ENCODE measurements around the gene MAFF. TPM values are rescaled to one million over a fixed set of nuclear protein-coding genes. Genes with fewer than 3 reads are reported as not detected.
"Not testable (repeated sequence)": the region's sequence is repeated elsewhere in the genome, so short reads cannot be mapped to it uniquely, and the experiment has no call there.

Gene MAFF
- total and polyA plus RNA-seq, 2 donors from 2014 or later: 2.2 to 23.4 TPM

- no peaks in the 10 kb centered on the region for H3K36me3 ChIP-seq (ENCODE audit: control insufficient read depth in 2 of 3, insufficient read depth in 3 of 3, low read length in 3 of 3)
- intact Hi-C loops (cut with DNase I): no loop called here
- no peaks in the 10 kb centered on the region for H3K27me3 ChIP-seq (ENCODE audit: control insufficient read depth, insufficient read depth, low read length)
- no peaks in the 10 kb centered on the region for H3K9me3 ChIP-seq (ENCODE audit: control insufficient read depth in 2 of 3, insufficient read depth in 1 of 3, low read length in 3 of 3)
- peak overlapping the region in 1 of 3 donors; percentile 34 for H3K9ac ChIP-seq (ENCODE audit: low read length in 3 of 3)
- DNase-seq: peak in 2 of 5 donors; percentile 33 to 70
- no peak overlapping the region for H3K4me3 ChIP-seq (ENCODE audit: low read length in 3 of 3)
- TF ChIP-seq CTCF (IDR thresholded peaks at IDR 0.05; ENCODE audit: borderline replicate concordance, extremely low read depth, insufficient read depth): no peak
- peaks cover 0 to 38% (median 13%) of the 10 kb centered on the region in 3 donors for H3K4me1 ChIP-seq (ENCODE audit: control insufficient read depth in 2 of 3, insufficient read depth in 2 of 3, low read depth in 1 of 3, low read length in 3 of 3)
- no peak for FAIRE-seq
- H3K27ac ChIP-seq (ENCODE audit: low read depth in 2 of 2, low read length in 2 of 2): peak overlapping the region; percentile 16 to 67
Measured at GRCh38 chr22:38177926-38178604, 23.7 kb upstream of the MAFF start.

GRCh38 chr22:38178605-38178937 lies 23.2 kb upstream of the MAFF start:
- H3K36me3 ChIP-seq (ENCODE audit: control insufficient read depth in 2 of 3, insufficient read depth in 3 of 3, low read length in 3 of 3); H3K27me3 ChIP-seq (ENCODE audit: control insufficient read depth, insufficient read depth, low read length); H3K4me3 ChIP-seq (ENCODE audit: low read length in 3 of 3); H3K9me3 ChIP-seq (ENCODE audit: control insufficient read depth in 2 of 3, insufficient read depth in 1 of 3, low read length in 3 of 3); H3K9ac ChIP-seq (ENCODE audit: low read length in 3 of 3); intact Hi-C loops (cut with DNase I); FAIRE-seq: not testable (repeated sequence)
- Histone ChIP-seq H3K27ac (ENCODE audit: low read depth in 2 of 2, low read length in 2 of 2) (peak overlapping the region in 1 of 2 donors; percentile 67), H3K4me1 (ENCODE audit: control insufficient read depth in 2 of 3, insufficient read depth in 2 of 3, low read depth in 1 of 3, low read length in 3 of 3) (peaks cover 0 to 36% (median 13%) of the 10 kb centered on the region in 3 donors)
- DNase-seq: peak in 1 of 5 donors; percentile 2

GRCh38 chr22:38180841-38181452 lies 20.8 kb upstream of the MAFF start:
- intact Hi-C loops (cut with DNase I): no loop called here
- Histone ChIP-seq H3K36me3 (ENCODE audit: control insufficient read depth in 2 of 3, insufficient read depth in 3 of 3, low read length in 3 of 3) (no peaks in the 10 kb centered on the region), H3K27me3 (ENCODE audit: control insufficient read depth, insufficient read depth, low read length) (no peaks in the 10 kb centered on the region), H3K4me1 (ENCODE audit: control insufficient read depth in 2 of 3, insufficient read depth in 2 of 3, low read depth in 1 of 3, low read length in 3 of 3) (peaks cover 0 to 29% (median 13%) of the 10 kb centered on the region in 3 donors), H3K4me3 (ENCODE audit: low read length in 3 of 3) (peak overlapping the region; percentile 86 to 91 (median 86)), H3K9ac (ENCODE audit: low read length in 3 of 3) (peak overlapping the region; percentile 61 to 94 (median 75)), H3K9me3 (ENCODE audit: control insufficient read depth in 2 of 3, insufficient read depth in 1 of 3, low read length in 3 of 3) (no peaks in the 10 kb centered on the region), H3K27ac (ENCODE audit: low read depth in 2 of 2, low read length in 2 of 2) (peak overlapping the region; percentile 96 to 97)
- TF ChIP-seq CTCF (IDR thresholded peaks at IDR 0.05; ENCODE audit: borderline replicate concordance, extremely low read depth, insufficient read depth): no peak
- no peak for FAIRE-seq
- DNase-seq: peak in 2 of 5 donors; percentile 68 to 81

GRCh38 chr22:38181453-38182200 lies 20.2 kb upstream of the MAFF start, which contains the start of gene PLA2G6:
Gene PLA2G6, minus strand, starts transcription at chr22:38181830. Its CDS starts 12,404 bp downstream, at chr22:38169426.
- intact Hi-C loops (cut with DNase I): no loop called here
- Histone ChIP-seq H3K9ac (ENCODE audit: low read length in 3 of 3) (peak within 1 kb of the TSS; percentile 61 to 94 (median 75)), H3K4me1 (ENCODE audit: control insufficient read depth in 2 of 3, insufficient read depth in 2 of 3, low read depth in 1 of 3, low read length in 3 of 3) (peaks cover 0 to 23% (median 13%) of the 10 kb centered on the region in 3 donors), H3K36me3 (ENCODE audit: control insufficient read depth in 2 of 3, insufficient read depth in 3 of 3, low read length in 3 of 3) (no peaks in the 10 kb centered on the region), H3K9me3 (ENCODE audit: control insufficient read depth in 2 of 3, insufficient read depth in 1 of 3, low read length in 3 of 3) (no peaks in the 10 kb centered on the region), H3K27me3 (ENCODE audit: control insufficient read depth, insufficient read depth, low read length) (no peaks in the 10 kb centered on the region), H3K27ac (ENCODE audit: low read depth in 2 of 2, low read length in 2 of 2) (peak within 1 kb of the TSS; percentile 96 to 97), H3K4me3 (ENCODE audit: low read length in 3 of 3) (peak within 1 kb of the TSS; percentile 86 to 91 (median 86))
- TF ChIP-seq CTCF (IDR thresholded peaks at IDR 0.05; ENCODE audit: borderline replicate concordance, extremely low read depth, insufficient read depth): no peak
- FAIRE-seq (peak; percentile 87), DNase-seq (peak; percentile 100)

Measured in kidney (tissue), 14 donors.